CD4-positive, alpha-beta T cell treated with Interleukin-4 for 4 hours (primary cell): ENCODE data around the gene NEDD9.
A peak's percentile ranks its signal among the peaks of the same experiment; 100 is the strongest.

Experiments used
- DNase-seq: peaks from one replicate; pipeline ENCODE4 v3.0.0-alpha.2; 2020

NEDD9 gene, protein sequence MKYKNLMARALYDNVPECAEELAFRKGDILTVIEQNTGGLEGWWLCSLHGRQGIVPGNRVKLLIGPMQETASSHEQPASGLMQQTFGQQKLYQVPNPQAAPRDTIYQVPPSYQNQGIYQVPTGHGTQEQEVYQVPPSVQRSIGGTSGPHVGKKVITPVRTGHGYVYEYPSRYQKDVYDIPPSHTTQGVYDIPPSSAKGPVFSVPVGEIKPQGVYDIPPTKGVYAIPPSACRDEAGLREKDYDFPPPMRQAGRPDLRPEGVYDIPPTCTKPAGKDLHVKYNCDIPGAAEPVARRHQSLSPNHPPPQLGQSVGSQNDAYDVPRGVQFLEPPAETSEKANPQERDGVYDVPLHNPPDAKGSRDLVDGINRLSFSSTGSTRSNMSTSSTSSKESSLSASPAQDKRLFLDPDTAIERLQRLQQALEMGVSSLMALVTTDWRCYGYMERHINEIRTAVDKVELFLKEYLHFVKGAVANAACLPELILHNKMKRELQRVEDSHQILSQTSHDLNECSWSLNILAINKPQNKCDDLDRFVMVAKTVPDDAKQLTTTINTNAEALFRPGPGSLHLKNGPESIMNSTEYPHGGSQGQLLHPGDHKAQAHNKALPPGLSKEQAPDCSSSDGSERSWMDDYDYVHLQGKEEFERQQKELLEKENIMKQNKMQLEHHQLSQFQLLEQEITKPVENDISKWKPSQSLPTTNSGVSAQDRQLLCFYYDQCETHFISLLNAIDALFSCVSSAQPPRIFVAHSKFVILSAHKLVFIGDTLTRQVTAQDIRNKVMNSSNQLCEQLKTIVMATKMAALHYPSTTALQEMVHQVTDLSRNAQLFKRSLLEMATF

DNA sequence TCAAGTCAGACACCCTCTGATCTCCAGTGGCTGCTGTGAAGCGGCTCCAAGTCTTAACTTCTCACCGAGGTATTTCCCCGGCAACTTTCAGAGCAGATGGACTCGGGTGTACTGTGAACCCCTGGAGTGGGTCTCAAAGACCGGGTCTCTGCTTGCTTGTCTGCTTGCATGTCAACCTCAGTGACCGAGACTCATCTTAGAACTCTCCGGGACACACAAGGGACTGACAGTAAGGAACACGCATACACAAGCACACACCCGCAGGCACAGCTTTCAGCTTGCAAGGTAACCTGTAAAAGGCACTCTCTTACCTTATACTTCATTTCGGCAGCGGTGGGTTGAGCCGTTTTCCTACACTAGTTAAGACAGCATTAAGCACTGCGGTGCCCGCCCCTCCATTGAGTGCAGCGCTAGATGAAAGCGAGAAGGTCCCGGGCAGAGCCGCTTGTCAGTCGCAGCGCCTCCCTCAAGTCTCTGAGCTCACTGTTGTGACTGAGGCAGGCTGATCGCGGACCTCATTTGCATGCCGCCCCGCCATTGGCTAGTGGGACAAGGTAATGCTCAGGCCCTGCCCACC, at the start of gene NEDD9:
Gene NEDD9 (minus strand): TSS at position 476 of the 577 bp plus-strand sequence. CDS start 153 bp downstream, at position 323.
- peak; percentile 96 for DNase-seq

DNA sequence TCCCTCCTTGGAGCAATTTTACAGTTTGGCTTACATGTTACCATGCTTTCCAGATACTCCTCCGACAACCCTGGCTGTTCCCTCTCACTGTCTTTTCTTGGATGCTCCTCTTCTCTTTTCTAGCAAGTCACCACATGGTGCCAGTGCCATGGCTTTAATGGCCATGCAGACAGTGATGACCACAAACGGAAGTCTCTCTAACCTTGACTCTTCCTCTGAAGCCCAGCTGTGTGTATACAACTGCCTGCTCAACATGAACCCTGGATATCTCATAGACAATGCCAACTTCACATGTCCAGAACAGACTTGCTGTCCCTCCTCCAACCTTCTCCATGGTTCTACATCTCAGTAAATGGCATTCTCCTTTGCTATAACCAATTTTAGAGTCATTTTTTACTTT, 49.8 kb upstream of the NEDD9 start:
- no peak for DNase-seq

DNA sequence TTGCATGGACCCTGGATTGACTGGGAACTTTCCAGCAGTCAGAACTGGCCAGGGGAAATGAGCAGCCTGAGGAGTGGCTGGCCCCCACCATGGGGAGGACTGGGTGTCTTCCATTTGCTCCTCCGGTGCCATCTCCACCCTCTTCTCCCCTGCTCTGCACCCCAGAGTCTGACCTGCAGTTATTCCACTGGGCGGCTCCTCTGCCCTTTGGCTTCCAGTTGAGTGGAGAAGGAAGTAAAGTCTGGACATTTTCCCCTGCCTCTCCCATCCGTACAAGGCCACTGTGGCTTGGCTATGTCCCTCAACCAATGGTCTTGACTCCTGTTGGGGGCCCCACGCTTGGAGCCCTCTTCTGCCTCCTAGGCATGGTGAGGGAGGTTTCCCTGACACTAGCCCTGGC, 47.9 kb upstream of the NEDD9 start:
- DNase-seq, result no peak

DNA sequence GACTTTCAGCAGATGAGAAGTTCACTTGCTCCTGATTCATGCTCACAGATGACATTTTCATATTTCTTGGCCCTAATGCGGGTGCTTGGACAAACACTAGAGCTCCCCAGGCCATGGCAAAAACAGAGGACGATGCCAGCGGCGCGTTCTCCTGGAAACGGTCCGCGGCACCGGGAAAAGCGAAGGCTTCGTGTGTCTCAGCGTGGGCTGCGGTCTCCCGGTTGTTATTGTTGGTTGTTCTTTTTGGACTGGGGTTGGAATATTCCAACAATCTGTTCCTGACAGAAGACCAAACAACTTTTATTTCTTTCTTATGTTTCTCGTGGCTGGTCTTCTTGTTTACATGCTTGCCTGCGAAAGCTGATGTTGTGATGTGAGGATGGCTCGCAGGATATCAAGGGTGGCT, 46.8 kb upstream of the NEDD9 start:
- DNase-seq, result no peak

DNA sequence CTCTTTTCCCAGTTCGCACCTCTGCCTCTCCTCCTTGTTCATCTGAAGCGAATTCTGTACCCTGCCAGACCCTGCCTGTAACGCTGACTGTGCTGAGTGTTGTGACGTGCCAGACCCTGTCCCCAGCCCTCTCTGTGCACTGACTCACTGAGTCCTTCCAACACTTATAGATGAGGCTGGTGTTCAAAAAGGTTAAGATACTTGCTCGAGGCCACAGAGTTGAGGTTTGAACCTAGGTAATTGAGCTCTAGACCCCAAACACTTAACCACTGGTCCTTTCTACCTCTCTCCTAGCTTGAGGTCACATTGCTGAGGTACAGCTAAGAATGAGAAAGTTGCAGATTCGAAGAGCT, 45.7 kb upstream of the NEDD9 start:
- DNase-seq, result peak; percentile 54

DNA sequence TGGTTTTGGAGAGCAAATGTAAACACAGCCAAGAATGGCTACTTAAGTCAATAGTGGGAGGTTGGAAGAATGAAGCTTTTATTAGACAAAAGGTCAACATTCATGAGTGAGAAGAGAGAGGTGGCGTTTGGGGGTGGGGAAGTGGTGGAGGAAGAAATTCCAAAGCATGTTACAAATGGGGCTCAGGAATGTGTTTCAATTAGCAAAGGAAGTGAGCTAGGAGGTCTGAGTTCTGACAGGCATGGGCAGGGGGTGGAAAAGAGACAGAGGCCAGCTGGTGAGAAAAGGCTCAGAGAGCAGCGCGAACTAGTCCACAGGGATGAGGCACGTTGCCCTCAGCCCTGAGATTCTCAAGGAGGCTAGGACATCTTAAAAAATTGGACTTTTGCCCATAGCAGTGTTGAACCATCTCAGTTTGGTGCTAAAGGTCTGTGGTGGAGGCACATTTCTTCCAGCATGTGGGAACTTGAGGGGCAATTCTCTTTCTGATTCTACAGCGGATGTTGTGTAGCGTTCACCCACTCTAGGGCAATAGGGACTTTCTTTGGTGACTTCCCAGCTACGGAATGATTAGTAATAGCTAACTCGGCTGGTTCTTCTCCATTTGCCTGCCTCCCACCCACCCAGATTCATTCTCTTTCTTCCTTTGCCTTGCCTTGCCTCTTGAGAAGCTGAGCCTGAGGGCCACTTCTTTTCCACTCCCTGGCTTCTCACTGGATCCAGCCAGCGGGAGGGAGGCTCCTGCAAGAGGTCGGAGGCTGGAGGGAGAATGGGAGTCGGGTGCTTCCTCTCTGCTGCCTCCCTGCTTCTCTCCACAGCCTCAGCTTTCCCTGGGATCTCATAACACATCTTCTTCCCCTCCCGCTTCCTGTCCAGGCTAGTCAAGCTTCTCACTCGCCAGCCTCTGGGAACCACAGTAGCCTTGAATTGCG, 45.1 kb upstream of the NEDD9 start:
- DNase-seq, result peak; percentile 42

DNA sequence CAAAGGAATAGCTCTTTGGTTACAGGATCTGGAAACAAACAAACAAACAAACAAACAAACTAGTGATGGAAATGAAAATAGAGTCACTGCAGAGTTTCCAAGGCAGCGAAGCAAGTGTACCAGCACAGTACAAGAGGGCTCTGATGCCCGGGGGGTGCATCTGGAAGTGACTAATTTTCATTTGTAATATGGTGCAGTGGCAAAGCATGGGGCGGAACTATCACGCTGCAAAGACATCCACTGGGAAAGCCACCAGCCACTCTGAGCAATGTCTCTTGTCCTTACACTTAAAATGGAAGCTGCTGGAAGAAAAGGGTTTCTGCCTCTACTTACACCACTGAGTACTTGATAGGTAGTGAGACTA, 44.4 kb upstream of the NEDD9 start:
- no peak for DNase-seq

DNA sequence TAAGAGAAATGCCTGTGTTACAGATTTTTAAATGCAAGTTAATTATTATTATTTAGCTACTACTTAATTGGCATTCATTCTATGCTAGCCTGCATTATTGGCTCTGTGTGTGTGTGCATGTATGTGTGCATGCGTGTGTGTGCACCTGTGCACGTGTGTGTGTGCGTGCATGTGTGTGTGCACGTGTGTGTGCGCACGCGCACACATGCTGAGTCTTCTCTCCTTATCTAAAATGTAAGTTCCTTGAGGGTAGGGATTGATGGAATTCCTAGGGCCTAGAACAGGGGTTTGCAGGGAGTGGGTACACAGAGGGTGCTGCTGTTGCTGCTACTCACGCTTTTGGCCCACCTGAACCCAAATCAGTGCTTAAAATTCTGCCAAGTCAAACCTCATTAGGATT, 43.8 kb upstream of the NEDD9 start:
- no peak for DNase-seq

DNA sequence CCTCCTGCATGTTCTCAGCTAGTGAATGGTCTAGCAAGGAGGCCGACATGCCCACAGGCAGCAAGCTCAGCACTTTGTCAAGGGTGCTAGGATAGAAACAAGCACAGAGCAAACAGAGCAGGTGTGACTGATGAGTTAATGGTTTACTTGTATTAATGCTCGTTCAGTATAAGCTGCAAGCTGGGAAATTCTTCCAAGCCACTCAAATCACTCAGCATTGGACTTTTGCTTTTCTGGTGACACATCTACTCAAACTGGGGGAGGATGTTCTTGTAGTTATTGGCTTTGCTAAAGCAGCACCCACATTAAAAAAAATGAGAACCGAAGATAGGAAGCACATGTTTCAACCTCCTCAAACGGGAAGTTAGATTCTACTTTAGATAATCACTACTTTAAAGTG, 43.1 kb upstream of the NEDD9 start:
- DNase-seq, result peak; percentile 68

DNA sequence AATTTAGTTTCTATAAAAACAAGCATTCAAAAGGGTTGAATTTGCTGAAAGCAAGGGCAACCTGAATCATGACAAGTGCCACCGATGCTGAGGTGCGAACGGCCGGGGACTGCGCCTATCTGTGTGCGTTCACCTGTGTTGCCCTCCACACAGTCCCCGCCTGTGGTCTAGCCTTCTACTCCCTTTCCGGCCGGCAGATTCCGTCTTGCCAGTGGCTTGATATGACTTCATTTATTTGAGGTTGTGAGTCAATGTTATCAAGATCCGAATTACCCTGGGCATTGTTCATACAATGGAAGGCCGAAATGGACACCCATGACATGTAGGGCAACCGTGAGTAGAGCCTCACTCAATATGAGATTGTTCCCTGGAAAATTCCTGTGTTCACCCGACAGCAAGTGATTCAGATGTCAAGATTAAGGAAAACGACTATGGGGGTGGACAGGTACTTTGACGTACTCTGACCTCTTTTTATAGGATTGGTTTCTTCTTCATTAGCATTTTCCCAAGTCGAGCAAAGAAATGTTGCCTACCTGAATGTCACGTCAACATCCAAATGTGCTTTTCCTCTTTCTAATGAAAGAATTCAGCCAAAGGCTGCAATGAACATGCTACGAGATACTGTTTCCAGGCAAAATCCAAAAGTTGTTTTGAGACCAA, 41.1 kb upstream of the NEDD9 start:
- DNase-seq, result no peak

DNA sequence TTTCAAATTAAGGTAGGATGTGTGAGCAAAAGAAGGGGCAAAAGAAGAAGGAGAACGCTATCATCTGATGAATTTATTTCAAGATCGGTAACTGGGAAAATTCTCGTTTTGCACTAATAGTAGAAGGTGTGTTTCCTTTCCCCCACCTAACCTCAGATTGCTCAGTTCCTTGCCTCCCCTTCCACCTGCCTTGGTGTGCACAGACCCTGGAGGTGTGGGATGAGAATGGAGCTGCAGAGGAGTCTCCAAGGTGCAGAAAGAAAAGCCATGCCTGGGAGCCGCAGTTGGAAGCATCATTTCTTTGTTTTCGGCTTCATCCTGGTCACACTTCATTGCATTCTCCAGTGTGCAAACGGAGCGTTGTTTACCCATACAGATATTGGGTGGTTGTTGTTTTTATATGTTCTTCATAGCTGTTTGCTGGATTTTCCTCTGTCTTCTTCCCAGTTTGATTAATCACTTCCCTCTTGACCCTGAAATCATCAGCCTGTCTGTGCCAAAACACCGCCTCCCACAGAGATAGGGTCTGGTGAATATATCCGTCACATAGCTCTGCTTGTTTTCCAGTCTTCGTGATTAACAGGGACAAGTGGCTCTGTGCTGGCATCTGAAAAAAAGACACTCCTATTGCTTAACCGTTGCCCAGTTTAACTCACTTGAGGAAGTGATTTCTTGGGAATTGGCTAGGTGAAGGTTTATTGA, 40.2 kb upstream of the NEDD9 start:
- DNase-seq, result no peak

DNA sequence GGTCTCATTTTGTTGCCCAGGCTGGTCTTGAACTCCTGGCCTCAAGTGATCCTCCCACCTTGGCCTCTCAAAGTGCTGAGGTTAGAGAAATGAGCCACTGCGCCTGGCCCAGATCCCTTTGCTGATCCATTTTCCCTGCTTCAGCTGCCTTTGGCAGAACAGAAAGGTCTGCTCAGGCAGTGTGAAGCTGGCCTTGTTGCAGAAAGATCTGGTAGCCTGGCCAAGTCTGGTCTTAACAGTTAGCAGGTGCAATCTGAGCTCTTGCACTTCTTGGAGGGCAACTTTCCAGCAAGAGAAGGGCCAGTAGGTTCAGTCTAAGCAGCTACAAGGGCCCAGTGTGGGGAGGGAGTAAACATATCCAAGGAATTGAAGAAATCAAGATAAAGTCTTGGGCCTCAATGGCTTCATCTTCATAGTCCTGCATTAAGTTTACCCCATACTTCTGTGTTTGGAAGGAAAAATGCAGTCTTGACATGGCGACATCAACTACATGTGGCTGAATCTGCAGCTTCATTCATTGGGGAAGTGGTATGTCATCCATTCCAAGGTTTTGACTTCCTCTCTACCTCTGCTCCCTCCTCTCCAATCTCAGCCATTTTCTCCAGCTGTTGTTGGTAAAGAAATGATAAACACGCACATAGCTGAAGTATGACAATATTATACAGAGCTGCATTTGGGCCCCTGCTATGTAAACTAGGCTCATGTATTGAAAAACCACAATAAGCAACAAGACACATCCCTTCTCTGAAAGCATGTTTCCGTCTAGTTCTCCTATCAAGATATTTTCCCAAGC, 39.0 kb upstream of the NEDD9 start:
- DNase-seq, result no peak

DNA sequence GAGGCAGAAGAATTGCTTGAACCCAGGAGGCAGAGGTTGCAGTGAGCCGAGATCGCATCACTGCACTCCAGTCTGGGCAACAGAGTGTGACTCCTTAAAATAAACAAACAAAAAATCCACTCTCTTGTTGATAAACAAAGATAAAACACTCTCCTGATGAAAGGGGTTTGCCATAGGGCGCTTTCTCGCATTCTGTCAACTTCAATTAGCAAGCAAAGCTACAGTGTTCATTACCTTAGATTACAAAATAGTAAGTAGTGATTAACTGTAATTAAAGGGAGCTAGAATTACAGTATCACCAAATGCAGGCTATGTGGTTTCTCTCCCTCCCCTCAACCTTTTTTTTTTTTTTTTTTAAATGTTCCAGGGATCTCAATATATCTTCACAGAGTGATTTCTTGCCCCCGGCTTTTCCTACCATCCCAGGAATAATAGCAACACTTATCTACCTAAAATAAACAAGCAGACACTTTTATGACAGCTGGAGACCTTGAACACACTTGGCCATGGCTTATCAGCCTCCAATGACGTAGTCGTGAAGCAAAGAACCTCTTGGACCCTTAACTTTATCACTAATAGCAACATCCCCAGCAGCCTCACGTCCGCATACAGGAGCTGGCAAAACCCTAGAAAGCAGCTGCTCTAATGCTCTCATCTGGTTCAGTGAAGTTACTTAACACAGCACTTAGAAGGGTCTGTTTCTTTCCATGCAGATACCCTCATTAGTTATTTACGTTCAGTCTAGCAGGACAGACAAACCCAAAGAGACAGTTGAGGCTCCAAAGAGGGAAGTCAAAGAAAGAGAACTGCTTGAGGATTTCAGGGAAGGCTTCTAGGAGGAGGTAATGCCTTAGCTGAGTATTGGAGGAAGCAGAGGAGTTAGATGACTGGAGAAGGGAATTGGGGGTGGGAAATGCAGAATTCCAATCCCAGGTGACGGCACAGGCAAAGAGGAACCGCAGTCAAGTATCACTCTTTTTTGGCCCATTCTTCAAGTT, 37.9 kb upstream of the NEDD9 start:
- no peak for DNase-seq

DNA sequence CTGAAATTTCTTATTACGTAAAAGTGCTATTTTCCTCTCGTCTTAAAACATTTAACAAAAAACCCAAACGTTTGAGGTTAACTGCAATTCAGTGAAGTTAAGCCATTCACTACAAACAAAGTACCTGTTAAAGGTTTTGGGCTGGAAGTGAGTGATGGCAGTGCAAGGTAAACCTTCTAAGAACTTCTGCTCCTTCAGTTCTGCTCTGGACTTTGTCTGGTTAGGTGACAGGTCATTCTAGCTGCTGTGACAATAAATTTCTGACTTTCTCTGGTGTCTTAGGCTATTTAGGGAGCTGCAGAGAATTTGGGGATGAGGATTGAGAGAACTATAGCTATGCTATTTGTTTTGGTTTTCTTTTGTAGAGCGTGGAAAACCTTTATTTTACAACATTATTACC, 36.5 kb upstream of the NEDD9 start:
- no peak for DNase-seq

DNA sequence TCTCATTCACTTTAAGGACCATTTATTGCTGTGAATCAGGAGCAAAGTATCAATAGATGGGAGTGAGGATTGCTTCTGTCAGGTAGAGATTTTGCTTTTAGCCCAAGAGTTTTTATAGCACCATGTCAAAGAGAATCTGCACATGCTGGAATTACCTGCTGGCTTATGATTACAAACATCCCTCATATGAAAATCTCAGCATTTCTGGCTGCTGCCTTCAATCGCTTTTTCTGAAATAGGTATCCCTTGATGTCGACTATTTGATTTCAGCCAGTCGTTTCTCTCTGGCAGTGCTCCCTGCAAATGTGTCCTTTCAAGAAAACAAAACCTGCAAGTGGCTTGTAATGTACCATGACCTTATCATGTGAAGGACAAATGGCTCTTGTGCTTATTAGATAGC, 34.5 kb upstream of the NEDD9 start:
- DNase-seq, result no peak

DNA sequence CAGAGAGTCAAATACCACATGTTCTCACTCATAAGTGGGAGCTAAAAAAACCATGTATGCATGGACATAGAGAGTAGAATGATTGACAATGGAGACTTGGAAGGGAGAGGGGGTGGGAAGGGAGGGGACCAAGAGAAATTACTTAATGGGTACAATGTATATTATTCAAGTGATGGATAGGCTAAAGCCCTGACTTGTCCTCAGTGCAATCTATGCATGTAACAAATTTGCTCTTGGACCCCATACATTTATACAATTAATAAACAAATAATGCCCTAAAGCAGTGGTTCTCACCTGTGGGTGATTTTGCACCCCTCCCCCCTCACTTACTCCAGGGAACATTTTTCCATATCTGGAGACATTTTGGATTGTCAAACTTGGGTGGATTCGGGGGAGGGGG, 33.5 kb upstream of the NEDD9 start:
- DNase-seq, result no peak

DNA sequence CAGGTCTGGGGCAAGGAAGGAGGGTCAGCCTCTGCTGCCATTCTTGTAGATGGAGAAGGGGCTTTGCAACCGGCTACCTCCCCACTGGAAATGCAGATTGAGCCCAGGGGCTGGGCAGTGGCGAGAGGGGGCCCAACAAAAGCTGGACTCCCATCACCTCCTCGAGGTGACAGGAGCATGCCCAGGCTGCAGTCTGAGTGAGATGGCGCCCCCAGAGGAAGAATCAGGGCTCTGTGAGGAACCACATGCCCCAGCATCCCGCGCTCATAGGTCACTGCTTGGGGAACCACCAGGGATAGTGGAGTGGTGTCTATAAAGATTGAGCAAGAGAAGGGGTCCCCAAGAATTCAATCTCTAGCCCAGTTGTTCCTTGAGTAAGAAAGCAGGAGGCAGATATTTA, 31.6 kb upstream of the NEDD9 start:
- no peak for DNase-seq

DNA sequence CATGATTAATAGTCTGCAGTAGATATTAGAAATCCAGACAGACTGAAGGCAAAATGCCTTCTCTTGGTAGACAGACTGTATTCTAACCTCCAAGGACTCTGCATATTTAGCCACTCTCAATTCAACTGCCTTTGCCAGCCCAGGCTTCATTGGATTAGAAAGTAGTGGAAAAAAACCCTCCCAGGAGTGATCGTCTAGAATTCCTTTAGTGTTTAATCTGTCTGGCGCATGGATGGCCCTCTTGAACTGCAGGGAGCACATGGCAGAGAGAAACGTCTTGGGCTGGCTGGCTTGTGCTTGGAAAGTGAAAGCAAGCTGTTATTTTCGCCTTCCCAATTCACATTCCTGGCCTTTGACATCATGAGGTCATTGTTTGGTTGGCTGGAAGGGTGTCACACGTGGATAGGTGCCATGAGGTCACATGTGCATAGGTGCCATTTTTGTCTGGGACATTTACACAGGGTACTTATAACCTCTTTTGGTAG, 30.9 kb upstream of the NEDD9 start:
- DNase-seq, result no peak

DNA sequence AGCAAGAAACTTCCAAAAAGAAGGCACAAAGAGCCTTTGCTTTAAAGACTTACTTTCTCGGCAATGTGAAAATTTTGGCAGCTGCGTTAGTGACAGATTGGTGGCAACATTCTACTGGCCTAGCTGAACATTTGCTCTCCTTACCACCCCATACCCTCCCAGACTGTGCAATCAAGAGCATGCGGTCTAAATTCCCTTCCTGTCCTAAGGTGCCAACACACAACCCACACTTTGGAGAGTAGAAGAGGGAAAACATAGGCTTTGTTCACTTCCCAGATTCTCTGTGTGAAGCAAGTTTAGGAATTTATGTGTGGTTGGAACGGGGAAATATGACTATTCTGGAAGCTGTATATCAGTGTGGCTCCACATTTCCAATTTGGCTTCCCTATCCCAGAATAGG, 29.8 kb upstream of the NEDD9 start:
- no peak for DNase-seq
